Thyroid gland (tissue), 4 donors: Measurements from ENCODE around the gene DAPK1. TPM values are rescaled to one million over a fixed set of nuclear protein-coding genes. Genes with fewer than 3 reads are reported as not detected.
A peak's percentile ranks its signal among the peaks of the same experiment; 100 is the strongest.

Experiments used
- DNase-seq, 2 donors: peaks; one replicate each; pipeline ENCODE4 v3.0.0-alpha.2; 2019
- H3K27ac ChIP-seq, 3 donors: fragments of 200-600 bp; sonication (generic); 1 replicate in 2 of 3; 2 replicates in 1 of 3; pipeline ENCODE4 v1.5.1; 2016 to 2019; ENCODE audit warnings: mild to moderate bottlenecking in 1 of 3, moderate library complexity in 1 of 3
- H3K27me3 ChIP-seq: fragments of 200-600 bp; sonication (generic); one replicate; pipeline ENCODE4 v1.5.1; 2019
- H3K36me3 ChIP-seq, 2 donors: fragments of 200-600 bp; sonication (generic); one replicate each; pipeline ENCODE4 v1.5.1; 2016 to 2019
- H3K4me1 ChIP-seq, 2 donors: fragments of 200-600 bp; sonication (generic); one replicate each; pipeline ENCODE4 v1.5.1; 2017 to 2019
- H3K4me3 ChIP-seq, 3 donors: fragments of 200-600 bp; sonication (generic); replicated peaks in 1 of 3; 1 replicate in 2 of 3; 2 replicates in 1 of 3; pipeline ENCODE4 v1.5.1; 2016; ENCODE audit warnings: mild to moderate bottlenecking in 1 of 3
- H3K9me3 ChIP-seq: fragments of 200-600 bp; sonication (generic); one replicate; pipeline ENCODE4 v1.5.1; 2017
- POLR2A ChIP-seq, 2 donors: fragments of 450-650 bp; IDR thresholded peaks; one replicate each; pipeline ENCODE4 v1.6.1; 2017; ENCODE audit warnings: antibody characterized with exemption in 2 of 2, mild to moderate bottlenecking in 2 of 2, moderate library complexity in 1 of 2
- WGBS, 2 donors: methylation state at CpG; one replicate each; pipeline ENCODE4 v1.1.5; 2017; 5-methylcytosine and 5-hydroxymethylcytosine counted together
- intact Hi-C: fragments of 100-400 bp; cut with DNase I; formaldehyde crosslinking; loops from one replicate; pipeline ENCODE4 v1.15.1; 2023
- total RNA-seq, 4 donors: library from RNA; depleted of rRNA; stranded (reverse); fragments of >200 nt; gene quantifications; one replicate each; pipeline ENCODE4 v1.2.3, GENCODE V29; 2016
- TF ChIP-seq, protein P1 (sequence below), 6 experiments: fragments of 200-600 bp in 3 of 6; fragments of 450-650 bp in 3 of 6; sonication (generic) in 3 of 6; IDR thresholded peaks; one replicate each; pipeline ENCODE4 v1.5.1; 2016 to 2019; ENCODE audit warnings: antibody characterized with exemption in 6 of 6, mild to moderate bottlenecking in 2 of 6, inconsistent platforms in 1 of 6, moderate library complexity in 1 of 6

DAPK1 gene
- total RNA-seq, 4 donors from 2014 or later = 32.0 to 76.2 (median 38.2) TPM

DNA sequence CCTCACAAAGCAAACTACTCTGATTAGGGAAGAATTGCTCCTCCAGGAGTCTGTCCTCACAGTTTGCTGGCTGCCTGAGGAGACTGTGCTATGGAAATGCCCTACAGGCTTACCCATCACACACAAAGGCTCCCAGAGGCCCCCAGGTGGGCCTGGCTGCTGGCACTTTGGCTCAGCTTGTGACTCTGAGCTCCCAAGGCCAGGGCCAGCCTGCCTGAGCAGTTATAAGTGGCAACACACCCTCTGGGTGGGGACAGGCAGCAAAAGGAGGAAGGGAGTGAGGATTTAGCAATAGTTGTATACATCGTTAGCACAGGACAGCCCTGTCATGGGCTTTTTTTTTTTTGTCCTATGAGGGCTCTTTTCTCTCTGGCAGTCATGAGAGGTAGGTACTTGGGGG is 103.5 kb downstream of the DAPK1 start:
- H3K4me1 ChIP-seq = peaks cover 23 to 26% of the 10 kb centered on the region in 2 donors

DNA sequence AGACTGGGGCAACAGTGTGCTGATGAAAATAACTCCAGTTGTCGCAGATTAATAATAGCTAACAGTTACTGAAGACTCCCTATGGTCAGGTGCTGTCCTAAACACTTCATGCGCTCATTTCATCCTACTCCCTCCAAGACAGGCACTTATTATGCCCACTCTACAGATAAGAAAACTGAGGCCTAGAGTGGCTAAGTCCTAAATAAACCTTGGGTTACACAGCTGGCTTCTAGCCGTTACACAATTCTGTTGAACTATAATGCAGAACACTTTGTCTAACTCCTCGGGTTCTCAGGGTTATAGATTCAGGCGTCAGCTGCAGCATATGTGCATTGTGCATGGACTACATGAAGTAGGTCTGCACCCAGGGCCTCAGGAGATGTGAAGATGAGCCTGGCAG is 103.9 kb downstream of the DAPK1 start:
- 79 to 83% methylated on average over 5 of the region's 5 CpGs for WGBS, 2 donors
- Histone ChIP-seq H3K36me3 (peaks cover 0 to 3% of the 10 kb centered on the region in 2 donors), H3K4me3 (no peak overlapping the region), H3K27me3 (no peaks in the 10 kb centered on the region), H3K4me1 (peaks cover 22% of the 10 kb centered on the region in 2 donors), H3K9me3 (no peaks in the 10 kb centered on the region), H3K27ac (no peak overlapping the region)
- intact Hi-C loops = no loop called here
- TF ChIP-seq, protein P1, sequence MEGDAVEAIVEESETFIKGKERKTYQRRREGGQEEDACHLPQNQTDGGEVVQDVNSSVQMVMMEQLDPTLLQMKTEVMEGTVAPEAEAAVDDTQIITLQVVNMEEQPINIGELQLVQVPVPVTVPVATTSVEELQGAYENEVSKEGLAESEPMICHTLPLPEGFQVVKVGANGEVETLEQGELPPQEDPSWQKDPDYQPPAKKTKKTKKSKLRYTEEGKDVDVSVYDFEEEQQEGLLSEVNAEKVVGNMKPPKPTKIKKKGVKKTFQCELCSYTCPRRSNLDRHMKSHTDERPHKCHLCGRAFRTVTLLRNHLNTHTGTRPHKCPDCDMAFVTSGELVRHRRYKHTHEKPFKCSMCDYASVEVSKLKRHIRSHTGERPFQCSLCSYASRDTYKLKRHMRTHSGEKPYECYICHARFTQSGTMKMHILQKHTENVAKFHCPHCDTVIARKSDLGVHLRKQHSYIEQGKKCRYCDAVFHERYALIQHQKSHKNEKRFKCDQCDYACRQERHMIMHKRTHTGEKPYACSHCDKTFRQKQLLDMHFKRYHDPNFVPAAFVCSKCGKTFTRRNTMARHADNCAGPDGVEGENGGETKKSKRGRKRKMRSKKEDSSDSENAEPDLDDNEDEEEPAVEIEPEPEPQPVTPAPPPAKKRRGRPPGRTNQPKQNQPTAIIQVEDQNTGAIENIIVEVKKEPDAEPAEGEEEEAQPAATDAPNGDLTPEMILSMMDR (IDR thresholded peaks at IDR 0.05) = no peak
- TF ChIP-seq POLR2A (IDR thresholded peaks at IDR 0.05) = no peak
- no peak for DNase-seq

More for the DNA sequence above, 103.5 kb downstream of the DAPK1 start:
- Histone ChIP-seq H3K9me3 (no peaks in the 10 kb centered on the region), H3K36me3 (peaks cover 0 to 3% of the 10 kb centered on the region in 2 donors), H3K4me3 (no peak overlapping the region), H3K27me3 (no peaks in the 10 kb centered on the region), H3K27ac (no peak overlapping the region)
- TF ChIP-seq, protein P1 (IDR thresholded peaks at IDR 0.05) = no peak
- TF ChIP-seq POLR2A (IDR thresholded peaks at IDR 0.05) = no peak
- peak in 1 of 2 donors; percentile 37 for DNase-seq
- WGBS, 2 donors = 60 to 81% methylated on average over 1 of the region's 1 CpG
- intact Hi-C loops = no loop called here

DNA sequence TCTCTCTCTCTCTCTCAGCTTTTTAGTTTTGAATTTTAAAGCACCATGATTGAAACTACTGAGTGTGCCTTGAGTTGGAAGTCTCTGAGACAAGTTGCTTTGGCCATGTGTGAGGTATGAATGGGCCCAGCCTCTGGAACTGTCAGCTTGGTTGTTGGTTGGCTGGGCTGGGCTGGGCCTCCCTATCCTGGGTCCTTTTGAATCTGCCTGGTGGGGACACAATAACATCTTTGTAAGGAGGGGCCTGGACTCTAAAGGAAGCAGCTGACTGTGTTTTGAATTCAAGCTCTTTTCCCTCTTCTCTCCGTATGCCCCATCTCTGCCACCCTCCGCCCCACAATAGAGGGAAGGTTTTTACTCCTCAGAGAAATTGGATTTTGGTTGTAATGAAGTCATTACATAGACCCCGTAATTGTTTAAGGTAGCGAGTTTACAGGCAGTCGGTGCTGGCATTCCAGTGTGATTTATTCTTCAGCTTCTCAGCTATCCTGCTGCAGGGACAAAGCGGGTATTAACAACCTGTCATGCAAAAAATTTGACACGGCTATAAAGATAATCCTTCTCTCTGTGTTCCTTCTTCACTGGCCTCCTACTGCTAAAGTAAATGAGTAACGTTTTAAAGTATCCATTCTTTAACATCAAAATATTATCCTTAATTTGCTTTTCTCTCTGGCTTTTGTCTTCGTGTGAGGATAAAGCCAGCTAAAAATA is 105.4 kb downstream of the DAPK1 start:
- 89 to 92% methylated on average over 9 of the region's 9 CpGs for WGBS, 2 donors

DNA sequence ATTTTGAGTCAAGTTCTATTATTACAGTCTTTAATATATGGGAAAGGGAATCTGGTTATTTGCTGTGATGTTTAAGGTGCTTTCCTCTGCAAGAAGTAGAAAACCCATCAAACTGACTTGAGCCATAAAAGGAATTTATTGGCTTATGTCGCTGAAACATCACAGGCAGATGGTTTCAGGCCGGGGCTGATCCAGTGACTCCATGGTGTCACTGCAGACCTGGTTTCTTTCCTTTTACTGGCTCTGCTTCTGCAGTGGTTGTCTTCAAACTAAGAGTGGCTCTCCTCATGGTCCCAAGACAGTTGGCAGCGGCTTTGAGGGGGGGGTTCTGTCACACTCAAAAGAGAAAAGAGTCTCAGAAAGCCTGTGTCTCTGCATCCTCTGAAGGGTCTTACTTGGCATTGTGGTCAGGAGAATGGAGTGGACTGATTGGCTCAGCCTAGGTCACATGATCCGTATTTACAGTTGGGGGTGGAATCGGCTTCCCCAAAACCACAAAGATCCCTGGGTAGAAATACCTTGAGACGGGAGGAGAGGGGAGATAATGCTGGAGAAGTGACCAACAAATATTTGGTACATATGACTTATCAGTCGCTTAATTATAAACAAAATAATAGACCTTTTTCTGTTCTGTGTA is 106.3 kb downstream of the DAPK1 start:
- intact Hi-C loops = no loop called here
- H3K4me1 ChIP-seq = peaks cover 23 to 25% of the 10 kb centered on the region in 2 donors

More for the DNA sequence above, 105.4 kb downstream of the DAPK1 start:
- Histone ChIP-seq H3K4me1 (peaks cover 25 to 27% of the 10 kb centered on the region in 2 donors), H3K9me3 (no peaks in the 10 kb centered on the region), H3K36me3 (peaks cover 0 to 3% of the 10 kb centered on the region in 2 donors), H3K4me3 (no peak overlapping the region), H3K27me3 (no peaks in the 10 kb centered on the region), H3K27ac (no peak overlapping the region)
- no peak for DNase-seq
- TF ChIP-seq, protein P1 (IDR thresholded peaks at IDR 0.05) = no peak
- no peak for TF ChIP-seq POLR2A (IDR thresholded peaks at IDR 0.05)
- intact Hi-C loops = no loop called here

More for the DNA sequence above, 106.3 kb downstream of the DAPK1 start:
- H3K36me3 ChIP-seq = peaks cover 0 to 3% of the 10 kb centered on the region in 2 donors
- H3K9me3 ChIP-seq = no peaks in the 10 kb centered on the region
- TF ChIP-seq, protein P1 (IDR thresholded peaks at IDR 0.05) = no peak
- TF ChIP-seq POLR2A (IDR thresholded peaks at IDR 0.05) = no peak
- no peak for DNase-seq
- no peak overlapping the region for H3K4me3 ChIP-seq
- 82% methylated on average over 7 of the region's 7 CpGs for WGBS, 2 donors
- no peaks in the 10 kb centered on the region for H3K27me3 ChIP-seq
- H3K27ac ChIP-seq = no peak overlapping the region
